ENCODE data around the gene MAP3K7CL. TPM values are rescaled to one million over a fixed set of nuclear protein-coding genes. Genes with fewer than 3 reads are reported as not detected.

MAP3K7CL gene
- total and polyA plus RNA-seq, 2 of the 8 experiments (the other 6 are each of a cell fraction or from before 2014, with no cell fraction given), result not detected

- Histone ChIP-seq H2BK20ac (ENCODE audit: low read length) (no peak overlapping the region), H3K14ac (ENCODE audit: insufficient read length) (no peak overlapping the region), H3K23me2 (ENCODE audit: low read depth, low read length) (no peaks in the 10 kb centered on the region), H3K4me2 (ENCODE audit: insufficient read depth in 1 of 2, low read depth in 2 of 2, low read length in 2 of 2) (no peak overlapping the region; a peak in 1 of 4 replicates), H3K4me1 (replicated peaks in 1 of 4; ENCODE audit: control insufficient read depth in 3 of 4, insufficient read depth in 4 of 4, low read length in 3 of 4) (peaks cover 0 to 4% (median 2%) of the 10 kb centered on the region in 4 experiments; a peak in 4 of 7 replicates), H3K79me2 (ENCODE audit: control insufficient read depth in 1 of 2, insufficient read depth in 2 of 2, low read length in 2 of 2) (no peaks in the 10 kb centered on the region), H3K4ac (replicated peaks; ENCODE audit: insufficient read length, low read depth, low read length) (no peak overlapping the region), H4K5ac (ENCODE audit: insufficient read length, low read depth, low read length) (no peak overlapping the region), H3K79me1 (ENCODE audit: low read depth, low read length) (no peaks in the 10 kb centered on the region), H3K56ac (replicated peaks; ENCODE audit: insufficient read length, low read depth, low read length) (no peak overlapping the region), H4K91ac (replicated peaks; ENCODE audit: insufficient read length, low read length) (no peak overlapping the region), H2AFZ (ENCODE audit: low read length) (no peak overlapping the region), H3K9me3 (ENCODE audit: insufficient read depth in 2 of 2, low read depth in 1 of 2, low read length in 1 of 2) (no peaks in the 10 kb centered on the region), H3K4me3 (ENCODE audit: extremely low read depth in 1 of 4, insufficient read depth in 2 of 4, low read depth in 3 of 4, low read length in 4 of 4) (no peak overlapping the region), H3K23ac (ENCODE audit: insufficient read length) (no peak overlapping the region), H4K20me1 (replicated peaks in 1 of 2; ENCODE audit: control insufficient read depth in 1 of 2, insufficient read depth in 2 of 2, low read length in 2 of 2) (no peaks in the 10 kb centered on the region), H2BK12ac (ENCODE audit: low read depth, low read length) (no peak overlapping the region; the same call in 1 of the 2 replicates), H2BK5ac (ENCODE audit: low read depth, low read length) (no peak overlapping the region), H3K36me3 (ENCODE audit: control insufficient read depth in 2 of 4, insufficient read depth in 4 of 4, low read length in 3 of 4) (no peaks in the 10 kb centered on the region), H3K27me3 (replicated peaks in 1 of 4; ENCODE audit: control insufficient read depth in 3 of 4, extremely low read depth in 1 of 4, insufficient read depth in 3 of 4, low read length in 3 of 4) (no peaks in the 10 kb centered on the region), H2AK5ac (ENCODE audit: low read depth, low read length) (no peak overlapping the region), H2BK120ac (replicated peaks; ENCODE audit: low read depth, low read length) (no peak overlapping the region), H3K18ac (ENCODE audit: extremely low read depth, low read length) (no peak overlapping the region), H3K9ac (replicated peaks in 1 of 4; ENCODE audit: extremely low read depth in 1 of 4, low read depth in 3 of 4, low read length in 3 of 4) (no peak overlapping the region), H3K27ac (ENCODE audit: low read depth, low read length) (no peak overlapping the region), H2BK15ac (ENCODE audit: low read length) (no peak overlapping the region), H4K8ac (ENCODE audit: extremely low read depth, insufficient read depth, low read length) (no peak overlapping the region)
- POLR2A ChIA-PET (ENCODE audit: partially characterized antibody), result interaction anchor here (1.0 to 1.4 kb wide), 3 partner anchors 41 to 90 kb away, joined by 3 to 4 read pairs (median 3); partner anchors contain the start of genes CCT8 and USP16
- WGBS, 2 experiments (ENCODE audit: extremely low coverage in 1 of 2, insufficient coverage in 1 of 2, insufficient read length in 1 of 2, insufficient replicate concordance in 2 of 2, low coverage in 1 of 2, low lambda C conversion rate in 2 of 2, missing lambda C conversion rate in 1 of 2), result 68% methylated on average over 5 of the region's 5 CpGs; no CpG with 5 or more reads in 1 of the 2 experiments
- no peak for FAIRE-seq
- peak in 1 of 2 experiments; percentile 27 for DNase-seq (ENCODE audit: low read depth in 1 of 2, low spot score in 2 of 2)
- CTCF ChIA-PET (ENCODE audit: partially characterized antibody), result interaction anchor here (1.2 to 2.4 kb wide), 5 partner anchors 9 to 262 kb away, joined by 3 to 7 read pairs (median 4); no protein-coding TSS in a partner anchor
- TF ChIP-seq TAF7 (optimal IDR thresholded peaks at IDR 0.05; ENCODE audit: borderline replicate concordance, low read depth, low read length) (no peak), SRF (IDR thresholded peaks at IDR 0.05; ENCODE audit: low read depth, low read length) (peak; percentile 87), PHF8 (conservative IDR thresholded peaks at IDR 0.05; ENCODE audit: low read depth, low read length) (no peak), E2F6 (IDR thresholded peaks at IDR 0.05) (peak; percentile 48; the same call in 1 of the 2 replicates), MAFK (IDR thresholded peaks at IDR 0.05; ENCODE audit: low read depth, low read length) (no peak)
Observed at GRCh38 chr21:29114765-29115500, 15.5 kb upstream of the MAP3K7CL start.
